ENCODE data around the gene ZNF445.
"Not testable (repeated sequence)": the region's sequence is repeated elsewhere in the genome, so short reads cannot be mapped to it uniquely, and the experiment has no call there.

ZNF445 gene

GRCh38 chr3:44434834-44435510, 42.5 kb downstream of the ZNF445 start:
- DNase-seq = no peak

- no peak for DNase-seq
Observed at GRCh38 chr3:44430466-44430865, 47.0 kb downstream of the ZNF445 start.

- no peak for DNase-seq
Observed at GRCh38 chr3:44429459-44429858, 48.0 kb downstream of the ZNF445 start.

GRCh38 chr3:44428910-44429309, 48.6 kb downstream of the ZNF445 start:
- DNase-seq = no peak

- DNase-seq = no peak
Observed at GRCh38 chr3:44427683-44428082, 49.8 kb downstream of the ZNF445 start.

GRCh38 chr3:44424758-44425157, 52.7 kb downstream of the ZNF445 start:
- no peak for DNase-seq

- no peak for DNase-seq
Observed at GRCh38 chr3:44421280-44421679, 56.2 kb downstream of the ZNF445 start.

GRCh38 chr3:44420676-44421075, 56.8 kb downstream of the ZNF445 start:
- no peak for DNase-seq

- no peak for DNase-seq
Observed at GRCh38 chr3:44419923-44420650, 57.4 kb downstream of the ZNF445 start.

GRCh38 chr3:44419116-44419922, 58.2 kb downstream of the ZNF445 start:
- DNase-seq = no peak

GRCh38 chr3:44418549-44418948, 58.9 kb downstream of the ZNF445 start:
- no peak for DNase-seq

GRCh38 chr3:44418118-44418517, 59.4 kb downstream of the ZNF445 start:
- not testable (repeated sequence) for DNase-seq

- no peak for DNase-seq
Observed at GRCh38 chr3:44416031-44417030, 61.1 kb downstream of the ZNF445 start.

GRCh38 chr3:44415421-44415820, 62.0 kb downstream of the ZNF445 start:
- no peak for DNase-seq

GRCh38 chr3:44414517-44415090, 62.9 kb downstream of the ZNF445 start:
- DNase-seq = no peak

GRCh38 chr3:44412365-44412764, 65.1 kb downstream of the ZNF445 start:
- DNase-seq = no peak

- no peak for DNase-seq
Observed at GRCh38 chr3:44411031-44411645, 66.3 kb downstream of the ZNF445 start.

GRCh38 chr3:44409640-44410410, 67.6 kb downstream of the ZNF445 start:
- DNase-seq = no peak

- no peak for DNase-seq
Observed at GRCh38 chr3:44402548-44402947, 74.9 kb downstream of the ZNF445 start.

- DNase-seq = no peak
Observed at GRCh38 chr3:44400771-44401170, 76.7 kb downstream of the ZNF445 start.
